ENCODE measurements around the gene CMA1.
A peak's percentile ranks its signal among the peaks of the same experiment; 100 is the strongest.
"Not testable (repeated sequence)": the region's sequence is repeated elsewhere in the genome, so short reads cannot be mapped to it uniquely, and the experiment has no call there.

The CMA1 gene

GRCh38 chr14:24508155-24508840 is at the start of gene CMA1:
TSS of gene CMA1 (minus strand) at chr14:24508265. CDS start at chr14:24508235, 30 bp downstream.
- DNase-seq, result no peak

- DNase-seq, result no peak
Observed at GRCh38 chr14:24556756-24557155, 48.7 kb upstream of the CMA1 start.

GRCh38 chr14:24549064-24549463 is 41.0 kb upstream of the CMA1 start:
- DNase-seq, result not testable (repeated sequence)

- no peak for DNase-seq
Observed at GRCh38 chr14:24542346-24542936, 34.4 kb upstream of the CMA1 start.

- DNase-seq, result no peak
Observed at GRCh38 chr14:24535737-24536136, 27.7 kb upstream of the CMA1 start.

GRCh38 chr14:24534286-24534685 is 26.2 kb upstream of the CMA1 start:
- no peak for DNase-seq

- not testable (repeated sequence) for DNase-seq
Observed at GRCh38 chr14:24525877-24526620, 18.0 kb upstream of the CMA1 start.

- DNase-seq, result no peak
Observed at GRCh38 chr14:24518851-24519250, 10.8 kb upstream of the CMA1 start.

GRCh38 chr14:24514209-24514608 is 6.1 kb upstream of the CMA1 start:
- no peak for DNase-seq

GRCh38 chr14:24513009-24513408 is 4.9 kb upstream of the CMA1 start:
- DNase-seq, result no peak

GRCh38 chr14:24506443-24506842 is 1.6 kb downstream of the CMA1 start:
- no peak for DNase-seq

- no peak for DNase-seq
Observed at GRCh38 chr14:24504425-24504950, 3.6 kb downstream of the CMA1 start.

GRCh38 chr14:24491586-24492408 is 16.3 kb downstream of the CMA1 start:
- not testable (repeated sequence) for DNase-seq

- no peak for DNase-seq
Observed at GRCh38 chr14:24483604-24484252, 24.3 kb downstream of the CMA1 start.

- DNase-seq, result not testable (repeated sequence)
Observed at GRCh38 chr14:24482699-24483303, 25.3 kb downstream of the CMA1 start.

GRCh38 chr14:24481622-24482324 is 26.3 kb downstream of the CMA1 start:
- peak; percentile 33 to 39 for DNase-seq

- DNase-seq, result not testable (repeated sequence)
Observed at GRCh38 chr14:24479999-24480398, 28.1 kb downstream of the CMA1 start.

- no peak for DNase-seq
Observed at GRCh38 chr14:24475261-24475660, 32.8 kb downstream of the CMA1 start.

GRCh38 chr14:24473211-24473610 is 34.9 kb downstream of the CMA1 start:
- DNase-seq, result no peak

GRCh38 chr14:24470450-24470849 is 37.6 kb downstream of the CMA1 start:
- DNase-seq, result not testable (repeated sequence)

- DNase-seq, result no peak
Observed at GRCh38 chr14:24465805-24466204, 42.3 kb downstream of the CMA1 start.

Data from activated CD4-positive, alpha-beta T cell treated with anti-CD3 and anti-CD28 coated beads, Interleukin-2, amount 50 U/mL, for 4 hours (primary cell).